ENCODE measurements around the gene ZBTB21. TPM values are rescaled to one million over a fixed set of nuclear protein-coding genes. Genes with fewer than 3 reads are reported as not detected.

ZBTB21 gene
- total RNA-seq, 4 donors from 2014 or later: 5.9 to 15.1 (median 9.2) TPM

- peak overlapping the region; percentile 97 to 100 (median 98) for H3K27ac ChIP-seq (replicated peaks in 1 of 4)
- no peaks in the 10 kb centered on the region for H3K27me3 ChIP-seq
- under 1% methylated on average over 52 of the region's 120 CpGs for whole genome bisulfite sequencing
- peaks cover 0 to 4% (median 0%) of the 10 kb centered on the region in 4 donors for H3K9me3 ChIP-seq
- TF ChIP-seq CTCF (IDR thresholded peaks at IDR 0.05) (peak; percentile 6 to 27 (median 23)), POLR2A (IDR thresholded peaks at IDR 0.05; ENCODE audit: low read depth) (no peak), EP300 (IDR thresholded peaks at IDR 0.05) (no peak), POLR2AphosphoS5 (IDR thresholded peaks at IDR 0.05) (no peak)
- H3K4me1 ChIP-seq: peaks cover 10 to 21% (median 16%) of the 10 kb centered on the region in 4 donors
- H3K36me3 ChIP-seq: peaks cover 0 to 4% (median 0%) of the 10 kb centered on the region in 4 donors
- peak overlapping the region; percentile 83 to 99 (median 90) for H3K4me3 ChIP-seq
- intact Hi-C loops (cut with DNase I): loop anchor here (5.0 kb wide), 2 partner anchors 78 to 134 kb away; partner anchors contain the start of gene PRDM15
- peak; percentile 89 for DNase-seq (ENCODE audit: extremely low spot score)
These were observed 641 bp upstream of the ZBTB21 start for GRCh38 chr21:42010507-42011495.

- Histone ChIP-seq H3K4me1 (peaks cover 10 to 21% (median 16%) of the 10 kb centered on the region in 4 donors), H3K27me3 (no peaks in the 10 kb centered on the region), H3K4me3 (peak overlapping the region; percentile 83 to 99 (median 90)), H3K36me3 (peaks cover 0 to 4% (median 0%) of the 10 kb centered on the region in 4 donors), H3K27ac (replicated peaks in 1 of 4) (peak overlapping the region; percentile 97 to 100 (median 98)), H3K9me3 (no peaks in the 10 kb centered on the region)
- intact Hi-C loops (cut with DNase I): loop anchor here (5.0 kb wide), 3 partner anchors 57 to 108 kb away; partner anchors contain the start of gene C2CD2
- TF ChIP-seq CTCF (IDR thresholded peaks at IDR 0.05): peak in 1 of 3 experiments; percentile 32
- peak in 1 of 2 donors; percentile 16 for TF ChIP-seq POLR2AphosphoS5 (IDR thresholded peaks at IDR 0.05)
- TF ChIP-seq POLR2A (IDR thresholded peaks at IDR 0.05; ENCODE audit: low read depth): no peak
- no peak for TF ChIP-seq EP300 (IDR thresholded peaks at IDR 0.05)
- DNase-seq (ENCODE audit: extremely low spot score): peak; percentile 92
- 2% methylated on average over 19 of the region's 86 CpGs for WGBS
These were observed 936 bp downstream of the ZBTB21 start for GRCh38 chr21:42009018-42009830.

DNA sequence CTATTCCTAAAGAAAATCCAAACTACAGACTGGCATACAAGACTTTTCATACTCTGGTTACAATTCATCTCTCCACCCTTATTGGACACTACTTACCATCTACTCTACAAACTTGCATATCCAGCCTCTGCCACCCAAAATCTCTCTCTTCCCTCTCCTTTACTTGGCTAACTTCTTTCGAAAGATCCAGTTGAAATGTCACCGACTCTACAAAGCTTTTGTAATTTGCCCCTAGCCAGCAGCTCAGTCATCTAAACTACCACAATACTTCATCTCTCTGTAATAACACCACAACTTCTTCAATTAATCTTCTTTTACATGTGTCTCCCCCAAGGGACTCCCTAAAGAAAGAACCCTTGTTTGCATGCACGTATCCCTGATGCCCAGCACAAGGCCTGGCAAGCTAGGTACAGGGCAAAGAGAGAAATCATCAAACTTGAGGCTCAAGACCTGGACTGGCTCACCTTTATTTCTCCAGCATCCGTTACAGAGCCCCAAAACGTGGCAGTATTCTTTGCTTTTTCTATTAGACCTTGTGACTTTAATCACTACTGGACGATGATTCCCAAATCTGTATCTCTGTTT, 2.7 kb downstream of the ZBTB21 start:
- no peak overlapping the region for H3K4me3 ChIP-seq
- H3K4me1 ChIP-seq: peaks cover 10 to 21% (median 17%) of the 10 kb centered on the region in 4 donors
- no peaks in the 10 kb centered on the region for H3K9me3 ChIP-seq
- peaks cover 0 to 6% (median 3%) of the 10 kb centered on the region in 4 donors for H3K36me3 ChIP-seq
- no peak overlapping the region for H3K27ac ChIP-seq (replicated peaks in 1 of 4)
- peak; percentile 74 for DNase-seq (ENCODE audit: extremely low spot score)
- WGBS: 94% methylated on average over 6 of the region's 6 CpGs
- no peaks in the 10 kb centered on the region for H3K27me3 ChIP-seq
- TF ChIP-seq EP300 (IDR thresholded peaks at IDR 0.05) (no peak), POLR2A (IDR thresholded peaks at IDR 0.05; ENCODE audit: low read depth) (no peak), POLR2AphosphoS5 (IDR thresholded peaks at IDR 0.05) (no peak)
- intact Hi-C loops (cut with DNase I): loop anchor here (5.0 kb wide), 3 partner anchors 55 to 110 kb away; partner anchors contain the start of gene C2CD2

GRCh38 chr21:42006765-42007164, 3.4 kb downstream of the ZBTB21 start:
- intact Hi-C loops (cut with DNase I): loop anchor here (5.0 kb wide), 3 partner anchors 54 to 111 kb away; partner anchors contain the start of gene C2CD2
- WGBS: 95% methylated on average over 1 of the region's 1 CpG
- Histone ChIP-seq H3K27ac (replicated peaks in 1 of 4) (no peak overlapping the region), H3K27me3 (no peaks in the 10 kb centered on the region), H3K4me3 (no peak overlapping the region), H3K4me1 (peaks cover 10 to 21% (median 18%) of the 10 kb centered on the region in 4 donors), H3K9me3 (no peaks in the 10 kb centered on the region), H3K36me3 (peaks cover 0 to 12% (median 6%) of the 10 kb centered on the region in 4 donors)
- DNase-seq (ENCODE audit: extremely low spot score): peak; percentile 17
- TF ChIP-seq CTCF (IDR thresholded peaks at IDR 0.05): no peak
- TF ChIP-seq EP300 (IDR thresholded peaks at IDR 0.05): no peak
- no peak for TF ChIP-seq POLR2A (IDR thresholded peaks at IDR 0.05; ENCODE audit: low read depth)
- no peak for TF ChIP-seq POLR2AphosphoS5 (IDR thresholded peaks at IDR 0.05)

All from esophagus muscularis mucosa (tissue), 4 donors.